Astrocyte of the spinal cord (primary cell): ENCODE results near the gene ABHD17A.

Experiments
- DNase-seq: peaks from one replicate; pipeline ENCODE4 v3.0.0; 2011; ENCODE audit warnings: low read depth, low spot score
- H3K4me3 ChIP-seq: 2 replicates; pipeline ENCODE4 v1.5.1; 2011; ENCODE audit warnings: low read depth, mild to moderate bottlenecking, low read length, moderate library complexity
- CTCF ChIP-seq: IDR thresholded peaks from 2 replicates; pipeline ENCODE4 v1.5.1; 2012; ENCODE audit warnings: low read depth, mild to moderate bottlenecking, low read length, inconsistent platforms
- in situ Hi-C: cut with HindIII; loops from 2 replicates; pipeline ENCODE4 v1.10.0; 2017; ENCODE audit warnings: low sequenced_read_pairs

Gene ABHD17A

GRCh38 chr19:1912760-1913505 is 27.6 kb upstream of the ABHD17A start:
- DNase-seq = no peak
- TF ChIP-seq CTCF = no peak
- H3K4me3 ChIP-seq = no peak overlapping the region
- in situ Hi-C loops = no loop called here

- DNase-seq = no peak
- H3K4me3 ChIP-seq = no peak overlapping the region
- in situ Hi-C loops = no loop called here
- TF ChIP-seq CTCF = no peak
Measured at GRCh38 chr19:1911995-1912394, 26.7 kb upstream of the ABHD17A start.

DNA sequence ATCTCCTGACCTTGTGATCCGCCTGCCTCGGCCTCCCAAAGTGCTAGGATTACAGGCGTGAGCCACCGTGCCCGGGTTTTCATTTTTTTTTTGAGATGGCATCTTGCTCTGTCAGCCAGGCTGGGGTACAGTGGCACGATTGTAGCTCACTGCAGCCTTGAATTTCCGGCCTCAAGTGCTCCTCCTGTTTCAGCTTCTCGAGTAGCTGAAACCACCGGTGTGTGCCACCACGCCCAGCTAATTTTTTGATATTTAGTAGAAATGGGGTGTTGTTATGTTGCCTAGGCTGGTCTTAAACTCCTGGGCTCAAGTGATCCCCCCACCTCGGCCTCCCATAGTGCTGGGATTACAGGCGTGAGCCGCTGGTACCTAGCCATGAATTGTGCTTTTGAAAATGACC is 25.8 kb upstream of the ABHD17A start:
- in situ Hi-C loops = no loop called here
- no peak for TF ChIP-seq CTCF
- no peak for DNase-seq
- no peak overlapping the region for H3K4me3 ChIP-seq

DNA sequence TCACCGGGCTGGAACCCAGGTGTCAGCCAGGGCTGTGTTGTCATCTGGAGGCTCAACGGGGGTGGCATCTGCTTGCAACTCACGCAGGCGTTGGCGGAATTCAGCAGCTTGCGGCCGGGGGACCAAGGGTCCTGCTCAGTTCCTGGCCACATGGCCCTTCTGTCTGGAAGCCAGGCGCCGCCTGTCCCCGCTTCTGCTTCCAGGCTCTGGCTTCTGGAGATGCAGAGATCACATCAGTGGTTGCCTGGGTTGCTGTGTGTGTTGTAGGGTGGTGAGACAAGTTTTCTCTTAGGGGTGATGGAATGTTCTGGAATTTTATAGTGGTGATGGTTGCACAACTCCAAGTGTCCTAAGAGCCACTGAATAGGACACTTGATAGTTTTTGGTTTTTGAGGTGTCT is 24.9 kb upstream of the ABHD17A start:
- no peak overlapping the region for H3K4me3 ChIP-seq
- in situ Hi-C loops = no loop called here
- TF ChIP-seq CTCF = no peak
- no peak for DNase-seq

DNA sequence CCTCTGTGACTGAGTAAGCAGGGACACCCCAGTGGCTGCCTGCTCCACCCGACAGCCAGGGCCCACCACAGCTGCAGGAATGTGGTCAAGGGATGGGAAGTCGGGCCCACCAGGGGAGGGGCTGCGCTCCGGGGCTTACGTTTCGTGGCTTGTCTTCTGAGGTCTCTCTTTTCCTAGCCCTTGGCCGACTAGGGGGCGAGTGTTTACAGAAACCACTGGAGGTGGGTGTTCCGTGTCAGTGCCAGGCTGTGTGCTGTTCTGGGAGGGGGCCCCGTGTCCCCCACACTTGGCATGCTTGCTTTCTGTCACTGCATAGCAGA is 24.4 kb upstream of the ABHD17A start:
- no peak overlapping the region for H3K4me3 ChIP-seq
- TF ChIP-seq CTCF = no peak
- in situ Hi-C loops = no loop called here
- DNase-seq = peak; percentile 37

GRCh38 chr19:1908364-1908678 is 23.0 kb upstream of the ABHD17A start:
- in situ Hi-C loops = no loop called here
- H3K4me3 ChIP-seq = no peak overlapping the region
- TF ChIP-seq CTCF = no peak
- DNase-seq = no peak
